RCC 7860 (cell line): Measurements from ENCODE around the gene TDG.
"Not testable (repeated sequence)": the region's sequence is repeated elsewhere in the genome, so short reads cannot be mapped to it uniquely, and the experiment has no call there.

Experiments
- DNase-seq: peaks from one replicate; pipeline ENCODE4 v3.0.0-alpha.2; 2015; ENCODE audit warnings: low spot score
- FAIRE-seq: peaks from 2 replicates; lab custom pipeline; 2012; peaks lifted over from hg19 to GRCh38; lab: Jason Lieb, UNC

TDG gene

GRCh38 chr12:104012331-104012730 is 46.7 kb downstream of the TDG start:
- no peak for DNase-seq
- FAIRE-seq: no peak

- not testable (repeated sequence) for DNase-seq, FAIRE-seq
Observed at GRCh38 chr12:104021862-104022261, 56.2 kb downstream of the TDG start.

- FAIRE-seq: no peak
- no peak for DNase-seq
Observed at GRCh38 chr12:104022786-104023185, 57.1 kb downstream of the TDG start.

- DNase-seq (no peak), FAIRE-seq (no peak)
Observed at GRCh38 chr12:104023710-104024109, 58.0 kb downstream of the TDG start.

- DNase-seq: no peak
- FAIRE-seq: no peak
Observed at GRCh38 chr12:104024348-104024747, 58.7 kb downstream of the TDG start.

- DNase-seq (no peak), FAIRE-seq (no peak)
Observed at GRCh38 chr12:104025771-104026170, 60.1 kb downstream of the TDG start.

- FAIRE-seq: no peak
- no peak for DNase-seq
Observed at GRCh38 chr12:104026841-104027599, 61.3 kb downstream of the TDG start.

- FAIRE-seq, DNase-seq: not testable (repeated sequence)
Observed at GRCh38 chr12:104030596-104030995, 64.9 kb downstream of the TDG start.

GRCh38 chr12:104036143-104036542 is 70.5 kb downstream of the TDG start:
- not testable (repeated sequence) for FAIRE-seq, DNase-seq
